Activated CD4-positive, alpha-beta memory T cell treated with anti-CD3 and anti-CD28 coated beads, Interleukin-2, amount 10 ng/mL, durations not matched to agents 7 days and 5 days (primary cell): Measurements from ENCODE around the gene AKR1C1. TPM values are rescaled to one million over a fixed set of nuclear protein-coding genes. Genes with fewer than 3 reads are reported as not detected.
"Not testable (repeated sequence)": the region's sequence is repeated elsewhere in the genome, so short reads cannot be mapped to it uniquely, and the experiment has no call there.

Experiments
- CTCF ChIA-PET: fragments of 350-600 bp; sonication (Branson Sonifier 250); formaldehyde crosslinking; loops from one replicate; lab custom pipeline; 2021; ENCODE audit warnings: antibody characterized with exemption, inconsistent platforms; lab: Charles Lee
- POLR2A ChIA-PET: fragments of 350-600 bp; sonication (Branson Sonifier 250); formaldehyde crosslinking; loops from one replicate; lab custom pipeline; 2021; ENCODE audit warnings: antibody characterized with exemption; lab: Charles Lee
- DNase-seq: peaks from one replicate; pipeline ENCODE4 v3.0.0-alpha.2; 2020
- H3K27ac Mint-ChIP-seq: one replicate; pipeline ENCODE4 v1.8.0; 2021; ENCODE audit warnings: mild to moderate bottlenecking, mixed read lengths
- H3K27me3 Mint-ChIP-seq: one replicate; pipeline ENCODE4 v1.8.0; 2021; ENCODE audit warnings: mixed read lengths
- H3K36me3 Mint-ChIP-seq: one replicate; pipeline ENCODE4 v1.8.0; 2021; ENCODE audit warnings: low read depth, mixed read lengths
- H3K4me1 Mint-ChIP-seq: one replicate; pipeline ENCODE4 v1.8.0; 2021; ENCODE audit warnings: mixed read lengths
- H3K4me3 Mint-ChIP-seq: one replicate; pipeline ENCODE4 v1.8.0; 2021; ENCODE audit warnings: mild to moderate bottlenecking, mixed read lengths
- H3K9me3 Mint-ChIP-seq: one replicate; pipeline ENCODE4 v1.8.0; 2021; ENCODE audit warnings: mixed read lengths
- total RNA-seq, 2 experiments: library from RNA; stranded (reverse); gene quantifications; one replicate each; pipeline ENCODE4 v1.2.3, GENCODE V29; 2021

The AKR1C1 gene
- total RNA-seq, 2 experiments from 2014 or later = 0.33 to 0.85 TPM

DNA sequence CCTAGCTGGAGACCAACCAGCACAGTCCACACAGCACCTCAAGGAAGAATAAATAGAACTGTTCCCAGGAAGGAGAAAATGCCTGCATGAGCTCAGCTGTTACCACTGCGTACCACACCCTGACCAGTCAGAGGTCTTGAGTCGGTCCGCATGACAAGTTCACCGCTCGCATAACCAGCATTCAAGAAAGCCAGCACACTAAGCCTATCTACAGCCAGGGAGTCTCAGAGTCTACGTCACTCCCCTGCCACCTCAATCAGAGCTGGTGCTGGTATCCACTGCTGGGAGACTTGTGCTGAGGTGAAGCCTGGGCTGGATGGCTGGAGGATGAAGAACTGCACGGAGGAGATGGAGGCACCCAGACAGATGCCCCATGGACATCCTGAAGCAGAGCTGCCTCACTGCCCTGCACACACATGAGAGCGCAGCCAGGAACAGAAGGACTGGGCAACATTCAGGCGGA is 19.6 kb downstream of the AKR1C1 start:
- ChIA-PET POLR2A (no interaction called here), CTCF (interaction anchor here (1.3 to 2.1 kb wide), 4 partner anchors 133 to 401 kb away, joined by 3 to 8 read pairs (median 4); no protein-coding TSS in a partner anchor)
- DNase-seq = no peak
- Mint-ChIP-seq H3K36me3 (no peaks in the 10 kb centered on the region), H3K9me3 (no peaks in the 10 kb centered on the region), H3K27ac (no peak overlapping the region), H3K27me3 (no peaks in the 10 kb centered on the region), H3K4me3 (no peak overlapping the region), H3K4me1 (no peaks in the 10 kb centered on the region)

DNA sequence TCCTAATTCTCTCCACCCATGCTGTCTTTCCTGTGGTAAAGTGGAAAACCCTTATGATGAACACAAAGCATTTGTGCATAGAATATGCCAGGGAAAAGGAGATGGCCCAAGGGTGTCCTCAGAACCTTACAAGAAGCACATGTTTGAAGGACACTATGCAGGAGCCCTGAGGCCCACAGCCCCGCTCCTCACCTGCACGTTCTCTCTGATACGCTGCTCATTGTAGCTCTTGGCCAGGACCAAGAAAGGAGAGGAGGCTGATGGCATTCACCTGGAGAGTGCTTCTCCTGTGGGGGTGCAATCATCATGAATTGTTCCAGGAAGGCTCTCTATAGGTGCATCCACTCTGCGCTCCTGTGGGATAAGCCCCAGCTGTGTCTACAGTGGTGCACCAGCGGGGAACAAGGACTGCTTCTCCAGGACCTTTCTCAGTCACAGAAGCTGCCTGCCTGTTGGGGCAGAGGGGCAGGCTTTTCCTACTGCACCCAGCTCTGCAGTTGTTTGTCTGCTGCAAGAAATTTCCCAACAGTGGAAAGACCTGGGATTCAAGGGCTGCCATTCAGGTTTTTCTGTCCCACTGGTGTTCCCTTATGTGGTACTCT is 20.5 kb downstream of the AKR1C1 start:
- DNase-seq = no peak
- Mint-ChIP-seq H3K27ac (no peak overlapping the region), H3K36me3 (no peaks in the 10 kb centered on the region), H3K9me3 (no peaks in the 10 kb centered on the region), H3K4me1 (no peaks in the 10 kb centered on the region), H3K4me3 (no peak overlapping the region), H3K27me3 (peaks cover 2% of the 10 kb centered on the region)
- ChIA-PET POLR2A (no interaction called here), CTCF (no interaction called here)

DNA sequence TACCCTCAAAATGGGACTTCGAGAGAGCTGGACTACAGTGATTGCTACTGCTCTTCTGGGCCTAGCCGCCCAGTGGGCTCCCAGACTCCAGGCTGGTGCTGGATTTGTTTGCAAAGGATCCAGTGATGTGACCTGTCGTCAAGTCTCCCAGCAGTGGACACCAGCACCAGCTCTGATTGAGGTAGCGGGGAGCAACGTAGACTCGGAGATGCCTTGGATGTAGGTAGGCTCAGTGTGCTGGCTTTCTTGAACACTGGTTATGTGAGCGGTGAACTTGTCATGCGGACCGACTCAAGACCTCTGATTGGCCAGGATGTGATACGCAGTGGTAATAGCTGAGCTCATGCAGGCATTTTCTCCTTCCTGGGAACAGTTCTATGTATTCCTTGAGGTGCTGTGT is 21.0 kb downstream of the AKR1C1 start:
- H3K4me1 Mint-ChIP-seq = no peaks in the 10 kb centered on the region
- ChIA-PET POLR2A (no interaction called here), CTCF (no interaction called here)
- no peaks in the 10 kb centered on the region for H3K9me3 Mint-ChIP-seq
- DNase-seq = no peak
- H3K27me3 Mint-ChIP-seq = peaks cover 2% of the 10 kb centered on the region
- no peaks in the 10 kb centered on the region for H3K36me3 Mint-ChIP-seq
- no peak overlapping the region for H3K27ac Mint-ChIP-seq
- H3K4me3 Mint-ChIP-seq = no peak overlapping the region

DNA sequence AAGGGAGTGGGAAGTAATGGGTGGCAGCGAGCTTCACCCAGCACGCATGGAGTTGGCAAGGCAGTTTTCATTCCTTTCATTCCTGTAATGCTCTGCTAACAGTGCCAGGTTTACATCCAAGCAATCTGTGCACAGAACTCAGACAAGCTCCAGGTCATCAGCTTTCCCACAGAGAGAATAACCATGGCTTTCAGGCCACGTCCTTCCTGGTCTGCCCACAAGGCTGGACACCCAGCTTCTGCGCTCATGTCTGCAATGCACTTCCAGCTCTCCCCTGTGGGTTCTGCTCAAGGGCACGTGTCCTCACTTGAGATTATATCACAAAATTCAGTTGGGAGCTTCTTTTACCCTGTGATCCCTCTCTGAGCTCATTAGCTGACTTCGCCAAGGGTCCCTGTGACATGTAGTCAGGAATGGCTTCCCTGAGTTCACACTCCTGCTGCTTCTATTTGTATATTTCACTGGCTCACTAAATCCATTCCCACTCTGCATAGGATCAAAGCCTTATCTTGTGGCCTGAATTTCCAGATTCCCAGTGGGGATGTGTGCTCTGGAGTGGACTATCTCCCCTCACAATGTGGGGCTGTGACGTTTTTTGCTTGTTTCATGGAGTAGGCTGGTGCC is 21.9 kb downstream of the AKR1C1 start:
- Mint-ChIP-seq H3K36me3 (no peaks in the 10 kb centered on the region), H3K27ac (no peak overlapping the region), H3K4me3 (no peak overlapping the region), H3K27me3 (peaks cover 2% of the 10 kb centered on the region), H3K4me1 (no peaks in the 10 kb centered on the region), H3K9me3 (no peaks in the 10 kb centered on the region)
- ChIA-PET CTCF (interaction anchor here (0.5 kb wide), 1 partner anchor 171 kb away, joined by 3 read pairs; no protein-coding TSS in a partner anchor), POLR2A (no interaction called here)
- no peak for DNase-seq

DNA sequence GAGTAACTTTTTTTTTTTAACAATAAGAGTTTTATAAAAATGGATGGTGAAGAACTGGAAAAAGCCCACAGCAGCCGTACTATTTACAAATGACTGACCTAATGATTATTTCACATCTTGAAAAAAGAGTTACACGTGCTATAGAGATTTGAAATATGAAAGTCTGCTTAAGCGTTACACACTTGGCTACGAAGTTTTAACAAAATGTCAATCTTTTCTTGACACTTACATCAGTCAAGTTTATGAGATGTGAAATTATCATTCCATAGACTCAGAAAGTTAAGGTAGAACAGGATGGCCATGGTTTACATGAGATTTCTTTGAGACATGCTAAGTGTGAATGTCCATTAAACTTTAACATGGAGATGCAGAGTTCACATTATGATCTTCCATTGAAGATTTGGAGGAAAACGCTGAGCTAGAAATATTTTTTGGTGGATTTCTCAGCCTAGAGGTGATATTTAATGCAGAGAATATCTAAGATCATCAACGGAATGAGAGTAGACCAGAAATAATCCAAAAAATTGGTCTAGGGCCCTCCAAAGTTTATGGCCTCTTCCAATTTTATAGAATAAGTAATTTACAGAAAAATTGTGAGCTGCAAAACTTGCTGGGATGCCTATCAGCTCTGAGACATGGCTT is 24.9 kb downstream of the AKR1C1 start:
- H3K9me3 Mint-ChIP-seq, H3K4me1 Mint-ChIP-seq, DNase-seq, POLR2A ChIA-PET, H3K27ac Mint-ChIP-seq, H3K4me3 Mint-ChIP-seq, CTCF ChIA-PET, H3K36me3 Mint-ChIP-seq, H3K27me3 Mint-ChIP-seq: not testable (repeated sequence)

DNA sequence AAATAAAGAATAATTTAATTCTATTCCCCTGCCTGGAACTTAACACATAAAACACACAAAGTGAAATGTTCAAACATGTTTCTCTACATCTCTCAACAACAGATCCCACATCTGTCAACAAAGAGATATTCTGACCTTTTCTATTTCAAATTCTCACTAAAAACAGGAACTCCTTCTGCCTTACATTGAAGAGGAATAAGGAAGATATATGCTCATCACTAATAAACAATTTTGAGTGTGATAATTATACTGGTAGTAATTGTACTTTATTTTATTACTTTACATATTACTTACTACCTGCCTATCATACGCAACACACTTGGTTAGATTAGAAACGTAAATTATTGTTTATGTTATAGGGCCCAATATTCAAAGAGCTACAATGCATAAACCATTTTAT is 27.0 kb downstream of the AKR1C1 start:
- Mint-ChIP-seq H3K4me3 (no peak overlapping the region), H3K9me3 (no peaks in the 10 kb centered on the region), H3K4me1 (no peaks in the 10 kb centered on the region), H3K27ac (no peak overlapping the region), H3K27me3 (peaks cover 2% of the 10 kb centered on the region), H3K36me3 (no peaks in the 10 kb centered on the region)
- CTCF ChIA-PET = no interaction called here
- DNase-seq = no peak
- POLR2A ChIA-PET = no interaction called here

DNA sequence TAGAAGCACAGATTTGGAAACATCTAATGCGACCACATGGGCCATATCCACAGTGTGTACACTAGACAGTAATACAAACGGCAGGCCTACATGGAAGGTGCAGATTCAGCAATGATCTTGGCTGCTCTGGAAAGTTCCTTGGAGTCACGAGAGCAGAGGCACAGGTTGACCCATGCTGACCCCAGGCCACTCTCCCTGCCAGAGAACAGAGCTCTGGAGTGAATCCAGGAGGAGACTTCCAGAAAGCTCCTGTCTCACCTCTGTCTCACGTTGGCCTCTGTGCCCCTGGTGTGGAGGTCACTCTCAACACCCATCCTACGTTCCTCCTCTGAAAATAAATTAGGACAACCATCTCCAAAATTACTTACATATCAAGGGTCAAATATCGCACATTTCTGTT is 28.2 kb downstream of the AKR1C1 start:
- DNase-seq, H3K4me3 Mint-ChIP-seq, H3K36me3 Mint-ChIP-seq, POLR2A ChIA-PET, H3K4me1 Mint-ChIP-seq, H3K9me3 Mint-ChIP-seq, H3K27ac Mint-ChIP-seq, CTCF ChIA-PET, H3K27me3 Mint-ChIP-seq: not testable (repeated sequence)

DNA sequence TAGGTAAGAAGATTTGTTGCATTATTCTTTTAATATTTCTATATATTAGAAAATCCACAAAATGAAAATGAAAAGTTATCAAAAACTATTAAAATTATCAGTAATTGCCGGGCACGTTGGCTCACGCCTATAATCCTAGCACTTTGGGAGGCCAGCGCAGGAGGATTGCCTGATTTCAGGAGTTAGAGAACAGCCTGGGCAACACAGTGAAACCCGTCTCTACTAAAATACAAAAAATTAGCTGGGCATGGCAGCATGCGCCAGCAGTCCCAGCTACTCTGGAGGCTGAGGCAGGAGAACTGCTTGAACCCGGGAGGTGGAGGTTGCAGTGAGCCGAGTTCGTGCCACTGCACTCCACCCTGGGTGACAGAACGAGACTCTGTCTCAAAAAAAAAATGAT is 29.3 kb downstream of the AKR1C1 start:
- POLR2A ChIA-PET, H3K27ac Mint-ChIP-seq, DNase-seq, H3K36me3 Mint-ChIP-seq, H3K9me3 Mint-ChIP-seq, H3K4me1 Mint-ChIP-seq, CTCF ChIA-PET, H3K4me3 Mint-ChIP-seq, H3K27me3 Mint-ChIP-seq: not testable (repeated sequence)

DNA sequence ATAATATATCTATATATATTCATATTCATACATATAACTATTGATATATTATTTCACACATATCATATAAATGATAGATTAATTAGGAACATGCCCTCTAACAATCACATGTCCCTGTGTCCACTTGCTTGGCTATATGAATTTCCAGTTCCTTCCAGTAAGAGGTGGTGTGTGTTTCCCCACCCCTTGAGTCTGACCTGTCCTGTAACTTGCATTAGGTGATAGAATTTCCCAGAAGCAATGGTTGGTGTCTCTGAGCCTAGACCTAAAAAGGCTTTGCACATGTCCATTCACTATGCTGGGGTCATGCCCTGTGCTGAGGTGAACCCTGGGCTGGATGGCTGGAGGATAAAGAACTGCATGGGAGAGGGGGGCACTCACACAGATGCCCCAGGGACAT is 31.0 kb downstream of the AKR1C1 start:
- H3K27me3 Mint-ChIP-seq, H3K36me3 Mint-ChIP-seq, H3K27ac Mint-ChIP-seq, H3K4me1 Mint-ChIP-seq, CTCF ChIA-PET, H3K9me3 Mint-ChIP-seq, H3K4me3 Mint-ChIP-seq, DNase-seq, POLR2A ChIA-PET: not testable (repeated sequence)

DNA sequence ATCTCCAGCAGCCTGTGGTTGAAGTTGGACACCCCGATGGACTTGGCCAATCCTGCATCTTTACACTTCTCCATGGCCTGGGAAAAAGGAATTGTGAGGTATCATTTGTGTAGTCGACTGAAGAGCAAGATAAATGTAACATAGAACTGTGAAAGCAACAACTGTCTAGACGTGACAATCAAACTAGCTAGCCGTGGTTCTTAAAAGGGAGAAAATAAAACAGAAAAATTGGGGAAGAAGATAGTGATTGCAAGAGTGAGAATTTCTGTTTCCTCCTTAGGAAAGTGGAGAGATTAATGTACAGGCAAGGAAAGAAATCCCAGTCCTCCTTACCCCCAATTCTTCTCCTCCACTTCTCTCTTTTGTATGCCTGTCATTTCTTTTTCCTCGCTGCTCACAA is 35.5 kb downstream of the AKR1C1 start:
- H3K27me3 Mint-ChIP-seq = peaks cover 7% of the 10 kb centered on the region
- ChIA-PET CTCF (no interaction called here), POLR2A (no interaction called here)
- H3K4me1 Mint-ChIP-seq = no peaks in the 10 kb centered on the region
- no peaks in the 10 kb centered on the region for H3K36me3 Mint-ChIP-seq
- H3K27ac Mint-ChIP-seq = no peak overlapping the region
- H3K4me3 Mint-ChIP-seq = no peak overlapping the region
- no peak for DNase-seq
- no peaks in the 10 kb centered on the region for H3K9me3 Mint-ChIP-seq

DNA sequence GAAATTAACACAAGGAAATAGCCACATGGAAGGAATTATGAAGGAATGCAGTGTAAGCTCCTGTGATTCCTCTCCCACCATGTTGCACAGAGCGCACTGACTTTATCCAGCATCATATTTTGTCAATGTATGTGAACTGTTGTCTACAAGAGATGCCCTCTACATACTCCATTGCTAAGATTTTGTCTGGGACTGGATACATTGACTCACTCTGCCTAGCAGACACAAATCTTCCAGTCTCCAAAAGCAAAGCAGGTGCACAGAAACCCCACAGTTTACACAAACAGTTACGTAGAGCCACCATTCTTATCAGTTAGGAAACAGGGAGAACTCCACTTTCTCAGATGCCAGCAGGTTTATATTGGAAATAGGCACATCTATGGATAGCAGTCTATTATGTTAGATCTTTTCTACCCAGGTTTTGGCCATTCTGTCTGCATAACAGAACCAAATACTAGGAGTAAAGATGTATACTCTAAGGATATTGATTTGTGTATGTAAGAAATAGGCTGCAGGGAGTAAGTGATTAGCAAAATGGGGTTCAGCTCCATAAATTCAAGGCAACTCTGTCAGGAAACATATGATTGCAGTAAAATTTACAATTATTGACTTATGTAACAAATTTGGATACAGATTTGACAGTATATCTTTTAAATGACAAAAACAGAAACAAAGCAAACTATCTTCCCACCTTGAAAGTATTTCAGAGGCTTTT is 39.0 kb downstream of the AKR1C1 start:
- Mint-ChIP-seq H3K9me3 (no peaks in the 10 kb centered on the region), H3K4me1 (no peaks in the 10 kb centered on the region), H3K27ac (no peak overlapping the region), H3K4me3 (no peak overlapping the region), H3K27me3 (peaks cover 6% of the 10 kb centered on the region), H3K36me3 (no peaks in the 10 kb centered on the region)
- ChIA-PET CTCF (no interaction called here), POLR2A (no interaction called here)
- DNase-seq = no peak

DNA sequence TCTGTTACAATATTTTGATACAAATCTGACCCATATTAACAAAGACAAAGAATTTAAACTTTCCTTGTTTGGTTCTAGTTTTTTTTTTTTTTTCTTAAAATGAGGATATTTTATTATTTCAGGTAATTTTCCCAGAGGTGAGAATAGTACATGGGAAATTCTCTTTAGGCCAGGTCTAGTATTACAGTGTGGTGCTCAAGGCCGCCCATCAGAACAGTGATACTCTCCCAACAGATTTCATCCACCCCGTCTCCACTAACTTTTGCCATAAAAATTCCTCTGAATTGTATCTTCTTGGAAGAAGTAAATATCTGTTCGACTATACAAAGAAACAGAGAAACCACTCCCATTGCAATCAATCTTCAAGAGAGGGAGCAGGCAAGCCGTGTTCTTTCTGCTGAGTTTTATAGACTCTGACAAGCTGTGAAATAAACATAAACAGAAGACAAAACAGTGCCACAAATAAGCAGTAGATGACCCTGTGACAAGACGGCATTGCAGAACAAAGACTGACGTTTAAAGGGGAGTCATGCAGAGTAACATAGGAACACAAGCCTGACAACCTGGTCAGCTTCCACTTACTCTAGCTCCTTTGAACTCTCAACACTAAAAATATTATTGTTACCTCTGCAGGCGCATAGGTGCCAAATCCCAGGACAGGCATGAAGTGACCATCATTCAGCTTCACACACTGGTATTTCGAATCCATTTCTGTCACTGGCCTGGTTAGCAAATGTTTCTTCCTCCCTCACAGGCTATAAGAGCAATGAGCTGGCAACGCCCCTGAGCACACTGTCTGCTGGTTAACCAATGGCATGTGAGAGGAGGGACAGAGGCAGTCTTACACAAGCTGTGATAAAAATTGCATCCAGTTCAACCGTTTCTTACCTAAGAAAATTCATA is 40.2 kb downstream of the AKR1C1 start, which contains the start of gene AKR1C2:
TSS of gene AKR1C2 (minus strand) at position 731 of the 903 bp plus-strand sequence. CDS start at position 709, 22 bp downstream.
- CTCF ChIA-PET, POLR2A ChIA-PET, H3K9me3 Mint-ChIP-seq: not testable (repeated sequence)

More for the DNA sequence above, 40.2 kb downstream of the AKR1C1 start, which contains the start of gene AKR1C2:
- H3K4me3 Mint-ChIP-seq, H3K27me3 Mint-ChIP-seq, DNase-seq, H3K36me3 Mint-ChIP-seq, H3K27ac Mint-ChIP-seq, H3K4me1 Mint-ChIP-seq: not testable (repeated sequence)
